ENCODE data around the gene LMBRD2. TPM values are rescaled to one million over a fixed set of nuclear protein-coding genes. Genes with fewer than 3 reads are reported as not detected.

The LMBRD2 gene
- total RNA-seq, 1 experiment from 2014 or later = 8.8 TPM

Other genes starting within 250 kb of the LMBRD2 start
- gene CAPSL, start 213.3 kb downstream of the LMBRD2 start, total RNA-seq (2014; rRNA removed; shearing (Covaris generic)) = not detected in 2 replicates
- gene UGT3A1, start 160.5 kb downstream of the LMBRD2 start, total RNA-seq (2014; rRNA removed; shearing (Covaris generic)) = not detected in 2 replicates
- 0.12 and 0.33 TPM in 2 replicates for gene UGT3A2, start 85.0 kb downstream of the LMBRD2 start, total RNA-seq (2014; rRNA removed; shearing (Covaris generic))
- 61.6 and 84.5 TPM in 2 replicates for gene SKP2, start 224 bp upstream of the LMBRD2 start, total RNA-seq (2014; rRNA removed; shearing (Covaris generic))
- 25.9 and 30.4 TPM in 2 replicates for gene NADK2, start 90.0 kb upstream of the LMBRD2 start, total RNA-seq (2014; rRNA removed; shearing (Covaris generic))
- 1.6 and 8.7 TPM in 2 replicates for gene RANBP3L, start 150.0 kb upstream of the LMBRD2 start, total RNA-seq (2014; rRNA removed; shearing (Covaris generic))

Measured in H4 (cell line).